ENCODE measurements around the gene TRIM71. TPM values are rescaled to one million over a fixed set of nuclear protein-coding genes. Genes with fewer than 3 reads are reported as not detected.

The TRIM71 gene
- total RNA-seq, 1 experiment from 2014 or later: 0.17 TPM

DNA sequence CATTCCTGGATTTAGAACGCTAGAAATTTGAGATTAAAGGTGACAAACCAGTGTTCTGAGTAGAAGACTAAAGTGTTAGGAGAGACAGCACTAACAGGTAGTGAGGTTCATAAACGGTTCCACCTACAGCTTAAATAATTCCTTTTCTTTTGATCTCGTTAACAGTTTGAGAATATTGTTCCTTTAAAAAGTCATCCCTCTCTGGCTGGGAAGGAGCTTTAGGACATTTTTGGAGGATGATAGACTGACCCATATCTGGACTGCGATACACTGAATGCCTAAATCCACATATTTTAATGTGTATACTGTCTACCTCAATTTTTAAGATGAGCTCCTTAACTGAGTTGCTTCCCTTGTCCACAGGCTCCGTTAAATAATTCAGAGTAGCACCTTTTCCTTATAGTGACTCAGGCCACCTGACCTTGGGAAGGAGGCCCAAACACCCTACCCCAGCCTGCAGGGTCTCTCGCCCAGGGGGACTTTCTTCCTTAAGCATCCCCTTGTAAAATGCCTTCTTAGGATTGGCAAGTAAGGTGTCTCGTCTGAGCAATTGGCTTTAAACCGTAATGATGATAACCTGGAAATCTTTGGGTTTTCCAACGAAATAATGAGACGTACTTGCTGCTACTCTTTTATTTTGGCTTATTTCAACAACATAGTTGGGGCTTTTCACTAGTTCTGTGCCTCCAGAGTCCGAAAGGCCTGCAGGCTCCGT lies 3.3 kb downstream of the TRIM71 start:
- intact Hi-C loops (cut with micrococcal nuclease): no loop called here
- Histone ChIP-seq H2AFZ (ENCODE audit: low read depth, low read length, poor library complexity, severe bottlenecking) (no peak overlapping the region), H3K4me3 (replicated peaks in 1 of 2; ENCODE audit: low read depth in 1 of 2, low read length in 2 of 2) (no peak overlapping the region), H3K4me1 (ENCODE audit: control insufficient read depth in 1 of 2, insufficient read depth in 2 of 2, low read length in 2 of 2) (no peaks in the 10 kb centered on the region), H3K9ac (ENCODE audit: low read length) (no peak overlapping the region), H3K9me3 (ENCODE audit: control insufficient read depth in 1 of 2, insufficient read depth in 1 of 2, low read depth in 1 of 2, low read length in 2 of 2) (no peaks in the 10 kb centered on the region), H3K36me3 (ENCODE audit: control insufficient read depth in 1 of 2, insufficient read depth in 2 of 2, low read length in 2 of 2) (no peaks in the 10 kb centered on the region), H3K4me2 (ENCODE audit: low read length) (no peak overlapping the region), H3K27me3 (ENCODE audit: insufficient read depth, low read length) (no peaks in the 10 kb centered on the region), H4K20me1 (ENCODE audit: insufficient read depth) (no peaks in the 10 kb centered on the region), H3K9me2 (ENCODE audit: insufficient read depth) (no peaks in the 10 kb centered on the region), H3K27ac (ENCODE audit: low read depth, low read length) (no peak overlapping the region), H3K79me2 (ENCODE audit: insufficient read depth, low read length) (no peaks in the 10 kb centered on the region)
- BruUV-seq (replicated peaks): no TSS peak
- ATAC-seq (no peak), DNase-seq (ENCODE audit: low read depth, low spot score) (no peak)
- ChIA-PET POLR2A (no interaction called here), RAD21 (ENCODE audit: low non-redundant PET in 1 of 2, low total read pairs in 2 of 2, uncharacterized antibody in 2 of 2, unreplicated experiment in 2 of 2) (no interaction called here), CTCF (no interaction called here)
- TF ChIP-seq, protein P1, sequence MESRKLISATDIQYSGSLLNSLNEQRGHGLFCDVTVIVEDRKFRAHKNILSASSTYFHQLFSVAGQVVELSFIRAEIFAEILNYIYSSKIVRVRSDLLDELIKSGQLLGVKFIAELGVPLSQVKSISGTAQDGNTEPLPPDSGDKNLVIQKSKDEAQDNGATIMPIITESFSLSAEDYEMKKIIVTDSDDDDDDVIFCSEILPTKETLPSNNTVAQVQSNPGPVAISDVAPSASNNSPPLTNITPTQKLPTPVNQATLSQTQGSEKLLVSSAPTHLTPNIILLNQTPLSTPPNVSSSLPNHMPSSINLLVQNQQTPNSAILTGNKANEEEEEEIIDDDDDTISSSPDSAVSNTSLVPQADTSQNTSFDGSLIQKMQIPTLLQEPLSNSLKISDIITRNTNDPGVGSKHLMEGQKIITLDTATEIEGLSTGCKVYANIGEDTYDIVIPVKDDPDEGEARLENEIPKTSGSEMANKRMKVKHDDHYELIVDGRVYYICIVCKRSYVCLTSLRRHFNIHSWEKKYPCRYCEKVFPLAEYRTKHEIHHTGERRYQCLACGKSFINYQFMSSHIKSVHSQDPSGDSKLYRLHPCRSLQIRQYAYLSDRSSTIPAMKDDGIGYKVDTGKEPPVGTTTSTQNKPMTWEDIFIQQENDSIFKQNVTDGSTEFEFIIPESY (IDR thresholded peaks at IDR 0.05; ENCODE audit: extremely low read depth, insufficient replicate concordance, low read length): no peak

DNA sequence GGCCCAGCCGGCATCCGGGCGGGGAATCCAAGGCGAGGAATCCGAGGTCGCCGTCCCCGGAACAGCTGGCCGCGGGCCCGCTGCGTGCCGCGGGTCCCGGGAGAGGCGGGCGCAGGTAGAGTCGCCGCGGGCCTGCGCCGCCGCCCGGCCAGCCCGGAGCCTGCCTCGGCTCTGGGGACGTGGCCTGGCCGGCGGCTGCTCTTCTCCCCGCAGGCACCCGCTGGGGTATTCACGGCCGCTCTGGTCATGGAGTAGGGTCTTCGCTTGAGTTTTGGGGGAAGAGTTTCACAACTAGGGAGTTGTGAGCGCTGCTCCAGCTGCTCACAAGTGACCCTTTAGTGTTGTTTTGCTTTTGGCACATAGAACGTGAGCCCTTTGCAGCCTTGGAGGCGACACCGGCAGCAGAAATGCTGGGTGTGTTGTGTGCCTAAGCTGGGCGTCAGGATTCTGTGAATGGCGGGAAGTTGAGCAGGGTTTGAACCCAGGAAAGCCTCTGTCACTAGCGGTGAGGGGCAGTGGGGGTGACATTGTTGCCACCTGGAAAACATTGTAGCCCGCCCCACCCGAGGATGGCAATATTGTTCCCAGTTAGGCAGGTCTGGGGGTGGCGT lies 4.0 kb downstream of the TRIM71 start:
- Histone ChIP-seq H3K27me3 (ENCODE audit: insufficient read depth, low read length) (no peaks in the 10 kb centered on the region), H3K9ac (ENCODE audit: low read length) (no peak overlapping the region), H3K9me2 (ENCODE audit: insufficient read depth) (no peaks in the 10 kb centered on the region), H2AFZ (ENCODE audit: low read depth, low read length, poor library complexity, severe bottlenecking) (no peak overlapping the region), H3K4me2 (ENCODE audit: low read length) (no peak overlapping the region), H4K20me1 (ENCODE audit: insufficient read depth) (no peaks in the 10 kb centered on the region), H3K4me3 (replicated peaks in 1 of 2; ENCODE audit: low read depth in 1 of 2, low read length in 2 of 2) (no peak overlapping the region), H3K4me1 (ENCODE audit: control insufficient read depth in 1 of 2, insufficient read depth in 2 of 2, low read length in 2 of 2) (no peaks in the 10 kb centered on the region), H3K79me2 (ENCODE audit: insufficient read depth, low read length) (no peaks in the 10 kb centered on the region), H3K9me3 (ENCODE audit: control insufficient read depth in 1 of 2, insufficient read depth in 1 of 2, low read depth in 1 of 2, low read length in 2 of 2) (no peaks in the 10 kb centered on the region), H3K27ac (ENCODE audit: low read depth, low read length) (no peak overlapping the region), H3K36me3 (ENCODE audit: control insufficient read depth in 1 of 2, insufficient read depth in 2 of 2, low read length in 2 of 2) (no peaks in the 10 kb centered on the region)
- ChIA-PET POLR2A (no interaction called here), CTCF (no interaction called here), RAD21 (ENCODE audit: low non-redundant PET in 1 of 2, low total read pairs in 2 of 2, uncharacterized antibody in 2 of 2, unreplicated experiment in 2 of 2) (no interaction called here)
- no TSS peak for BruUV-seq (replicated peaks)
- intact Hi-C loops (cut with micrococcal nuclease): no loop called here
- ATAC-seq (no peak), DNase-seq (ENCODE audit: low read depth, low spot score) (no peak)
- TF ChIP-seq SIN3A (IDR thresholded peaks at IDR 0.05; ENCODE audit: low read depth): no peak
- TF ChIP-seq SP1 (IDR thresholded peaks at IDR 0.05; ENCODE audit: low read depth): no peak
- no peak for TF ChIP-seq ZNF274 (IDR thresholded peaks at IDR 0.05; ENCODE audit: low read depth, low read length)
- TF ChIP-seq SRF (IDR thresholded peaks at IDR 0.05; ENCODE audit: low read depth): no peak
- TF ChIP-seq CEBPB (IDR thresholded peaks at IDR 0.05; ENCODE audit: low read depth): no peak
- no peak for TF ChIP-seq FOSL1 (IDR thresholded peaks at IDR 0.05; ENCODE audit: low read depth)
- TF ChIP-seq YY1 (IDR thresholded peaks at IDR 0.05; ENCODE audit: extremely low read depth, insufficient replicate concordance, low read depth, low read length): no peak
- no peak for TF ChIP-seq TCF7L2 (IDR thresholded peaks at IDR 0.05; ENCODE audit: borderline replicate concordance, extremely low read depth, insufficient read depth, insufficient read length)
- no peak for TF ChIP-seq CTCF (IDR thresholded peaks at IDR 0.05 in 2 of 3, conservative IDR thresholded peaks at IDR 0.05 in 1 of 3; ENCODE audit: borderline replicate concordance in 1 of 3, insufficient read depth in 1 of 3, low read depth in 2 of 3, low read length in 2 of 3)

Measured in HCT116 (cell line).